Measurements from ENCODE around the gene ITPR2. TPM values are rescaled to one million over a fixed set of nuclear protein-coding genes. Genes with fewer than 3 reads are reported as not detected.

ITPR2 gene
- total RNA-seq, 2 experiments from 2014 or later = 25.6 to 44.7 TPM

DNA sequence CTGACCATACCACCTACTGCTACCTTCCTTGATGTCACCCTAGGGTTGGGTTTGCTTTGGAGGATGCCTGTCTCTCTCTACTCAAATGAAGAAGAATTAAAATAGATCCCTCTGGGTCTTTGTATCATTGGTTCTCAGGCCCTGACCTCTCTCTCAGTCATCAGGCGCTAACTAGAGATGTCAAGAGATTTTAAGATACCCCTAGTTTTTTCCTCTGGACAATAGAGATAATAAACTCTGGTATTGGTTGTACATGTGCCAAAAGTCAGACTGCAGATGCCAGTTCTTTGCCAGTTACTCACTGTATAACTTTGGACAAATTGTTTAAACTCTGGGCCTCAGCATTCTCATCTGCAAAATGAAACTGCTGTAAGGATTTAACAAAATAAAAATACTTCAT lies 31.5 kb downstream of the ITPR2 start:
- DNase-seq (ENCODE audit: low spot score) = no peak
- POLR2A ChIA-PET = interaction anchor here (0.6 to 0.8 kb wide), 4 partner anchors 70 to 659 kb away, joined by 3 to 5 read pairs (median 4); no protein-coding TSS in a partner anchor
- TF ChIP-seq CTCF (conservative IDR thresholded peaks at IDR 0.05; ENCODE audit: low read length) (no peak), EZH2phosphoT487 (IDR thresholded peaks at IDR 0.05; ENCODE audit: borderline replicate concordance, low read depth, low read length) (no peak)
- no peaks in the 10 kb centered on the region for H3K79me2 ChIP-seq (ENCODE audit: insufficient read depth, low read depth, low read length)
- no peak overlapping the region for H3K4me2 ChIP-seq (ENCODE audit: low read length)
- BruUV-seq (replicated peaks) = no TSS peak
- CTCF ChIA-PET (ENCODE audit: unreplicated experiment) = no interaction called here
- H3K27ac ChIP-seq (ENCODE audit: low read depth, low read length, poor library complexity, severe bottlenecking) = no peak overlapping the region
- no peak overlapping the region for H2AFZ ChIP-seq (ENCODE audit: low read length)
- H3K4me3 ChIP-seq (ENCODE audit: low read depth, low read length, poor library complexity, severe bottlenecking) = no peak overlapping the region
- no peaks in the 10 kb centered on the region for H3K9me2 ChIP-seq (ENCODE audit: insufficient read depth, low read length)
- no peaks in the 10 kb centered on the region for H3K9me3 ChIP-seq (ENCODE audit: low read length)
- H3K4me1 ChIP-seq (ENCODE audit: insufficient read depth, low read length, poor library complexity, severe bottlenecking) = peaks cover 10% of the 10 kb centered on the region
- H4K20me1 ChIP-seq (ENCODE audit: insufficient read depth, low read length) = no peaks in the 10 kb centered on the region
- no peaks in the 10 kb centered on the region for H3K36me3 ChIP-seq (ENCODE audit: insufficient read depth, low read length)
- intact Hi-C loops (cut with micrococcal nuclease; ENCODE audit: unreplicated experiment) = no loop called here

- no peak for DNase-seq (ENCODE audit: low spot score)
- POLR2A ChIA-PET = interaction anchor here (0.8 kb wide), 1 partner anchor 70 kb away, joined by 3 read pairs; no protein-coding TSS in a partner anchor
- Histone ChIP-seq H3K27ac (ENCODE audit: low read depth, low read length, poor library complexity, severe bottlenecking) (no peak overlapping the region), H3K4me2 (ENCODE audit: low read length) (no peak overlapping the region), H3K9me2 (ENCODE audit: insufficient read depth, low read length) (no peaks in the 10 kb centered on the region), H3K36me3 (ENCODE audit: insufficient read depth, low read length) (no peaks in the 10 kb centered on the region), H3K4me1 (ENCODE audit: insufficient read depth, low read length, poor library complexity, severe bottlenecking) (peaks cover 10% of the 10 kb centered on the region), H2AFZ (ENCODE audit: low read length) (no peak overlapping the region), H3K9me3 (ENCODE audit: low read length) (no peaks in the 10 kb centered on the region), H3K4me3 (ENCODE audit: low read depth, low read length, poor library complexity, severe bottlenecking) (no peak overlapping the region), H3K79me2 (ENCODE audit: insufficient read depth, low read depth, low read length) (no peaks in the 10 kb centered on the region), H4K20me1 (ENCODE audit: insufficient read depth, low read length) (no peaks in the 10 kb centered on the region)
- no peak for TF ChIP-seq EZH2phosphoT487 (IDR thresholded peaks at IDR 0.05; ENCODE audit: borderline replicate concordance, low read depth, low read length)
- TF ChIP-seq CTCF (conservative IDR thresholded peaks at IDR 0.05; ENCODE audit: low read length) = no peak
- no TSS peak for BruUV-seq (replicated peaks)
- intact Hi-C loops (cut with micrococcal nuclease; ENCODE audit: unreplicated experiment) = no loop called here
- CTCF ChIA-PET (ENCODE audit: unreplicated experiment) = no interaction called here
Measured at GRCh38 chr12:26800858-26801257, 32.1 kb downstream of the ITPR2 start.

GRCh38 chr12:26800347-26800746 lies 32.6 kb downstream of the ITPR2 start:
- POLR2A ChIA-PET = interaction anchor here (0.8 kb wide), 1 partner anchor 71 kb away, joined by 3 read pairs; no protein-coding TSS in a partner anchor
- H3K79me2 ChIP-seq (ENCODE audit: insufficient read depth, low read depth, low read length) = no peaks in the 10 kb centered on the region
- no peak overlapping the region for H3K4me2 ChIP-seq (ENCODE audit: low read length)

More at GRCh38 chr12:26800347-26800746, 32.6 kb downstream of the ITPR2 start:
- Histone ChIP-seq H3K36me3 (ENCODE audit: insufficient read depth, low read length) (no peaks in the 10 kb centered on the region), H3K4me1 (ENCODE audit: insufficient read depth, low read length, poor library complexity, severe bottlenecking) (peaks cover 10% of the 10 kb centered on the region), H3K9me3 (ENCODE audit: low read length) (no peaks in the 10 kb centered on the region), H3K4me3 (ENCODE audit: low read depth, low read length, poor library complexity, severe bottlenecking) (no peak overlapping the region), H3K27ac (ENCODE audit: low read depth, low read length, poor library complexity, severe bottlenecking) (no peak overlapping the region), H3K9me2 (ENCODE audit: insufficient read depth, low read length) (no peaks in the 10 kb centered on the region), H4K20me1 (ENCODE audit: insufficient read depth, low read length) (no peaks in the 10 kb centered on the region), H2AFZ (ENCODE audit: low read length) (no peak overlapping the region)
- intact Hi-C loops (cut with micrococcal nuclease; ENCODE audit: unreplicated experiment) = no loop called here
- TF ChIP-seq EZH2phosphoT487 (IDR thresholded peaks at IDR 0.05; ENCODE audit: borderline replicate concordance, low read depth, low read length) = no peak
- TF ChIP-seq CTCF (conservative IDR thresholded peaks at IDR 0.05; ENCODE audit: low read length) = no peak
- BruUV-seq (replicated peaks) = no TSS peak
- no peak for DNase-seq (ENCODE audit: low spot score)
- CTCF ChIA-PET (ENCODE audit: unreplicated experiment) = no interaction called here
